Adrenal gland (tissue), 12 donors: ENCODE measurements around the gene CLDN15. TPM values are rescaled to one million over a fixed set of nuclear protein-coding genes. Genes with fewer than 3 reads are reported as not detected.

Experiments
- DNase-seq, 7 donors: peaks; one replicate each; pipeline ENCODE4 v3.0.0-alpha.2; 2019 to 2020
- H3K27ac ChIP-seq, 5 donors: fragments of 200-600 bp; sonication (generic) in 4 of 5; 1 replicate in 3 of 5; 2 replicates in 2 of 5; pipeline versions ENCODE4 v1.5.1 to v1.8.0; 2016 to 2020; ENCODE audit warnings: mild to moderate bottlenecking in 1 of 5
- H3K27me3 ChIP-seq: fragments of 200-600 bp; 2 replicates; pipeline ENCODE4 v1.8.0; 2021
- H3K36me3 ChIP-seq, 2 donors: fragments of 200-600 bp; replicated peaks in 1 of 2; 1 replicate in 1 of 2; 2 replicates in 1 of 2; pipeline versions ENCODE4 v1.5.1 to v1.8.0; 2018 to 2022
- H3K4me1 ChIP-seq, 2 donors: fragments of 200-600 bp; replicated peaks in 1 of 2; 1 replicate in 1 of 2; 2 replicates in 1 of 2; pipeline versions ENCODE4 v1.5.1 to v1.8.0; 2018 to 2021
- H3K4me3 ChIP-seq, 4 donors: fragments of 200-600 bp; sonication (generic) in 3 of 4; one replicate each; pipeline ENCODE4 v1.5.1; 2016 to 2018
- H3K9me3 ChIP-seq, 3 donors: fragments of 200-600 bp; sonication (generic) in 1 of 3; replicated peaks in 1 of 3; 1 replicate in 2 of 3; 2 replicates in 1 of 3; pipeline versions ENCODE4 v1.5.1 to v1.8.0; 2016 to 2021
- CTCF ChIP-seq, 6 experiments: fragments of 450-650 bp in 4 of 6; fragments of 200-600 bp in 2 of 6; sonication (generic) in 1 of 6; IDR thresholded peaks; 1 replicate in 5 of 6; 2 replicates in 1 of 6; pipeline versions ENCODE4 v1.5.1 to v1.8.0; 2016 to 2021; ENCODE audit warnings: antibody characterized with exemption in 6 of 6, mild to moderate bottlenecking in 2 of 6, moderate library complexity in 1 of 6
- POLR2A ChIP-seq, 2 donors: fragments of 450-650 bp; IDR thresholded peaks; one replicate each; pipeline ENCODE4 v1.6.1; 2017; ENCODE audit warnings: antibody characterized with exemption in 2 of 2, mild to moderate bottlenecking in 2 of 2, moderate library complexity in 1 of 2
- WGBS, 4 donors: extraction: QIAGEN DNeasy Blood & Tissue Kit in 2 of 4; methylation state at CpG; one replicate each; pipeline versions ENCODE4 v1.1.5 to v1.1.7; 2013 to 2017; 5-methylcytosine and 5-hydroxymethylcytosine counted together
- intact Hi-C, 2 donors: fragments of 100-400 bp; cut with DNase I; formaldehyde crosslinking; loops; one replicate each; pipeline versions ENCODE4 v1.14.1 to v1.15.0; 2022 to 2023
- polyA plus RNA-seq, 3 donors: library from polyadenylated mRNA; stranded (reverse); fragments of 200-250 nt in 2 of 3; fragments of 350-450 nt in 1 of 3; fragmentation: Illumina TruSeq in 1 of 3; extraction: RNeasy Lipid Tissue Mini Kit (QIAGEN cat#74804) in 1 of 3; gene quantifications; one replicate each; pipeline ENCODE4 v1.2.3, GENCODE V29; 2013 to 2014
- total RNA-seq, 9 donors: library from RNA; depleted of rRNA in 4 of 9; stranded (reverse); fragments of >200 nt in 4 of 9; fragments of 120-200 nt in 1 of 9; fragmentation: NEBNext Ultra II Directional in 1 of 9; extraction: Animal tissue kit (Norgen Biotek cat#: 25700) in 1 of 9; gene quantifications; one replicate each; pipeline versions ENCODE4 v1.1.0 to v1.2.4, GENCODE V29; 2013 to 2023
- donor health status: healthy with polysubstance abuse.
- donor health status: Bipolar disorder and iron deficiency.
- donor health status: DM: yes; HTN: yes; CAD: no.
- donor health status: DM: no; HTN: no; CAD: no.
- donor health status: DM: no; HTN: no; CAD: no.
- donor health status: DM: yes; HTN: yes; CAD: no.

CLDN15 gene
- total and polyA plus RNA-seq, 12 donors: 0.70 to 10.9 (median 4.1) TPM

- 72 to 82% (median 75%) methylated on average over 16 of the region's 16 CpGs for WGBS, 4 donors
- no peaks in the 10 kb centered on the region for H3K9me3 ChIP-seq
- H3K36me3 ChIP-seq: peaks cover 0 to 27% of the 10 kb centered on the region in 2 donors
- DNase-seq: no peak
- peaks cover 29 to 36% of the 10 kb centered on the region in 2 donors for H3K4me1 ChIP-seq
- no peaks in the 10 kb centered on the region for H3K27me3 ChIP-seq
- TF ChIP-seq POLR2A (IDR thresholded peaks at IDR 0.05): no peak
- TF ChIP-seq CTCF (IDR thresholded peaks at IDR 0.05): no peak
- intact Hi-C loops: no loop called here
- no peak overlapping the region for H3K4me3 ChIP-seq
- H3K27ac ChIP-seq: no peak overlapping the region
Measured at GRCh38 chr7:101241443-101242349, 4.1 kb upstream of the CLDN15 start.

GRCh38 chr7:101241015-101241363 is 3.4 kb upstream of the CLDN15 start:
- DNase-seq: peak in 1 of 7 donors; percentile 20
- TF ChIP-seq CTCF (IDR thresholded peaks at IDR 0.05) (no peak), POLR2A (IDR thresholded peaks at IDR 0.05) (no peak)
- H3K4me1 ChIP-seq: peaks cover 29 to 36% of the 10 kb centered on the region in 2 donors
- no peaks in the 10 kb centered on the region for H3K27me3 ChIP-seq
- peaks cover 0 to 27% of the 10 kb centered on the region in 2 donors for H3K36me3 ChIP-seq
- 75 to 88% (median 81%) methylated on average over 12 of the region's 12 CpGs for WGBS, 4 donors
- no peaks in the 10 kb centered on the region for H3K9me3 ChIP-seq
- no peak overlapping the region for H3K27ac ChIP-seq
- intact Hi-C loops: no loop called here
- H3K4me3 ChIP-seq: no peak overlapping the region

- intact Hi-C loops: no loop called here
- H3K27ac ChIP-seq: no peak overlapping the region
- no peaks in the 10 kb centered on the region for H3K9me3 ChIP-seq
- peaks cover 0 to 27% of the 10 kb centered on the region in 2 donors for H3K36me3 ChIP-seq
- no peaks in the 10 kb centered on the region for H3K27me3 ChIP-seq
- no peak for DNase-seq
- H3K4me3 ChIP-seq: no peak overlapping the region
- H3K4me1 ChIP-seq: peaks cover 29 to 30% of the 10 kb centered on the region in 2 donors
- TF ChIP-seq CTCF (IDR thresholded peaks at IDR 0.05) (no peak), POLR2A (IDR thresholded peaks at IDR 0.05) (no peak)
- WGBS, 4 donors: 88 to 90% (median 89%) methylated on average over 32 of the region's 32 CpGs
Measured at GRCh38 chr7:101240226-101241014, 2.8 kb upstream of the CLDN15 start.

- H3K27ac ChIP-seq: peak overlapping the region in 4 of 5 donors; percentile 4 to 88 (median 56)
- no peak overlapping the region for H3K4me3 ChIP-seq
- WGBS, 4 donors: 78 to 86% (median 83%) methylated on average over 6 to 9 of the region's 9 CpGs
- intact Hi-C loops: no loop called here
- DNase-seq: no peak
- peaks cover 0 to 27% of the 10 kb centered on the region in 2 donors for H3K36me3 ChIP-seq
- H3K27me3 ChIP-seq: no peaks in the 10 kb centered on the region
- no peak for TF ChIP-seq CTCF (IDR thresholded peaks at IDR 0.05)
- TF ChIP-seq POLR2A (IDR thresholded peaks at IDR 0.05): no peak
- peaks cover 25 to 28% of the 10 kb centered on the region in 2 donors for H3K4me1 ChIP-seq
- H3K9me3 ChIP-seq: no peaks in the 10 kb centered on the region
Measured at GRCh38 chr7:101239951-101240220, 2.3 kb upstream of the CLDN15 start.
